Esophagus (tissue), 2 donors: ENCODE measurements around the gene TENM4. TPM values are rescaled to one million over a fixed set of nuclear protein-coding genes. Genes with fewer than 3 reads are reported as not detected.

Experiments
- H3K27ac ChIP-seq, 2 donors: one replicate each; pipeline ENCODE4 v1.5.1; 2013; ENCODE audit warnings: low read depth in 2 of 2, mild to moderate bottlenecking in 2 of 2, inconsistent platforms in 1 of 2, low read length in 1 of 2, moderate library complexity in 1 of 2
- H3K27me3 ChIP-seq, 2 donors: one replicate each; pipeline ENCODE4 v1.6.1; 2013; ENCODE audit warnings: low read length in 2 of 2, control low read depth in 1 of 2, mild to moderate bottlenecking in 1 of 2; ENCODE audit not compliant: insufficient read depth in 2 of 2, control insufficient read depth in 1 of 2
- H3K36me3 ChIP-seq, 2 donors: one replicate each; pipeline ENCODE4 v1.6.1; 2013; ENCODE audit warnings: low read length in 1 of 2; ENCODE audit not compliant: control insufficient read depth in 2 of 2, insufficient read depth in 2 of 2
- H3K4me1 ChIP-seq, 2 donors: one replicate each; pipeline ENCODE4 v1.6.1; 2013; ENCODE audit warnings: low read length in 1 of 2; ENCODE audit not compliant: control insufficient read depth in 2 of 2, insufficient read depth in 2 of 2
- H3K4me3 ChIP-seq, 2 donors: one replicate each; pipeline ENCODE4 v1.5.1; 2013; ENCODE audit warnings: low read length in 2 of 2, mild to moderate bottlenecking in 2 of 2, low read depth in 1 of 2, moderate library complexity in 1 of 2
- H3K9me3 ChIP-seq, 2 donors: one replicate each; pipeline ENCODE4 v1.6.1; 2013; ENCODE audit warnings: mild to moderate bottlenecking in 2 of 2, low read depth in 1 of 2, low read length in 1 of 2, moderate library complexity in 1 of 2; ENCODE audit not compliant: control insufficient read depth in 2 of 2, insufficient read depth in 1 of 2
- WGBS, 2 donors: extraction: QIAGEN DNeasy Blood & Tissue Kit; methylation state at CpG; one replicate each; pipeline ENCODE4 v1.1.7; 2013; 5-methylcytosine and 5-hydroxymethylcytosine counted together
- polyA plus RNA-seq, 2 donors: library from polyadenylated mRNA; stranded (reverse); fragments of 200-250 nt; gene quantifications; one replicate each; pipeline ENCODE4 v1.2.3, GENCODE V29; 2013
- donor health status: healthy with polysubstance abuse.
- donor health status: Bipolar disorder and iron deficiency.

The TENM4 gene
- polyA plus RNA-seq, 2 donors, result 1.3 to 4.1 TPM

DNA sequence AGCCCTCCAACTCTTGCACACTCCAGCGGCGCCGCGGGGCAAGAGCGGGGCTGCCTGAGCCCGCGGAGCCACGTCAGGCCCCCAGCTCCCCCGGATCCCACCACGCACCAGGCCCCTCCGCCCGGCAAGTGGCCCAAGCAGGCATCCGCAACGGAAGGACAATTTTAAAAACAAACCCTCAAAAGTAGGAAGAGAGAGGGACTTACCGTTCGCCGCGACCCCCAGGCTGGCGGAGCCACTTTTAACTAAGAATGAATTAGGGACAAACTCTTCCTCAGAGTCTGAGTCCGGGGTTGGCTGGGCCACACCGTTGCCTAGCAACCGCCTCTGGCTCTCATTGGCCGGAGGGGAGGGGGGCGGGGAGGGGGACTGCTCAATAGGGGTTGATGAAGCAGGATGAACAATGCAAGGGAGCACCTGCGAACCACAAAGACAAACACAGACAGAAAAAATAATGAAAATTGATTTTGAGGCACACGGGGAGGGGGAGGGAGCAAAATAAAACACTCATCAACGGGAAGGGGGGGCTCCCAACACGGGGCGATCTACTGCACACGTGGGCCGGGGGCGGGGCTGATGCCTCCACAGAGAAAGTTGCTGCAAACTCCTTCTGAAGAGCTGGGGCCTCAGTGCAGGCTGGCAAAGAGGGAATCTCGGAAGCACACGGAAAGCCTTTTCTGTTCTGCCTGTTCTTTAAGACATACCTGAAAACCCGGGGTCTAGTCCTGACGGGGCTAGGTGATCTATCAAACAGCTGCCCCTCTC, 478.7 kb downstream of the TENM4 start:
- 25 to 46% methylated on average over 36 of the region's 36 CpGs for WGBS, 2 donors
- Histone ChIP-seq H3K4me1 (no peaks in the 10 kb centered on the region), H3K27ac (no peak overlapping the region), H3K4me3 (no peak overlapping the region), H3K27me3 (no peaks in the 10 kb centered on the region), H3K9me3 (no peaks in the 10 kb centered on the region), H3K36me3 (no peaks in the 10 kb centered on the region)

DNA sequence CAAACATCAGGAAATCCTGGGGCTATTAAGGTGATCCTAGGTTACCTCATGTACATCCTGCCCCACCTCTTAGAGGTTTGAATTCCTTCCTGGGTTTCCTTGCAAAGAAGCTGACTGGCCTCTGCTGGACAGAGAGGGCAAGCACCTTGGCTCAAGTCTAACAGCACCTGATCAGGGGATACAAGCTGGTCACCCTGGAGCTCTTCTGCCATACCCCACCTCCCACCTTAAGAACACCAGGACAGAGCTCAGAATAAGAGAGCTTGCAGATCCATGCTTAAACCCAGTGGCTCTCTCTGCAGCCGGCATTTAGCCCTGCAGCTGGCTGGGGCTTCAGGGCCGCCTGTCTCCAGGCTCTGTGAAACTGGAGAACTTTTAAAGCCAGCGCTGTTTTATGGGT, 479.6 kb downstream of the TENM4 start:
- Histone ChIP-seq H3K36me3 (no peaks in the 10 kb centered on the region), H3K27ac (no peak overlapping the region), H3K9me3 (no peaks in the 10 kb centered on the region), H3K4me3 (no peak overlapping the region), H3K4me1 (no peaks in the 10 kb centered on the region), H3K27me3 (no peaks in the 10 kb centered on the region)
- 56 to 65% methylated on average over 3 of the region's 3 CpGs for WGBS, 2 donors

GRCh38 chr11:78958444-78958843, 482.4 kb downstream of the TENM4 start:
- Histone ChIP-seq H3K27ac (no peak overlapping the region), H3K36me3 (no peaks in the 10 kb centered on the region), H3K27me3 (no peaks in the 10 kb centered on the region), H3K9me3 (no peaks in the 10 kb centered on the region), H3K4me3 (no peak overlapping the region), H3K4me1 (no peaks in the 10 kb centered on the region)
- WGBS, 2 donors, result 86 to 88% methylated on average over 3 of the region's 3 CpGs

- WGBS, 2 donors, result 69 to 72% methylated on average over 5 of the region's 5 CpGs
- Histone ChIP-seq H3K27me3 (no peaks in the 10 kb centered on the region), H3K27ac (no peak overlapping the region), H3K4me3 (no peak overlapping the region), H3K4me1 (no peaks in the 10 kb centered on the region), H3K9me3 (no peaks in the 10 kb centered on the region), H3K36me3 (no peaks in the 10 kb centered on the region)
These were observed 483.2 kb downstream of the TENM4 start for GRCh38 chr11:78957476-78958245.

DNA sequence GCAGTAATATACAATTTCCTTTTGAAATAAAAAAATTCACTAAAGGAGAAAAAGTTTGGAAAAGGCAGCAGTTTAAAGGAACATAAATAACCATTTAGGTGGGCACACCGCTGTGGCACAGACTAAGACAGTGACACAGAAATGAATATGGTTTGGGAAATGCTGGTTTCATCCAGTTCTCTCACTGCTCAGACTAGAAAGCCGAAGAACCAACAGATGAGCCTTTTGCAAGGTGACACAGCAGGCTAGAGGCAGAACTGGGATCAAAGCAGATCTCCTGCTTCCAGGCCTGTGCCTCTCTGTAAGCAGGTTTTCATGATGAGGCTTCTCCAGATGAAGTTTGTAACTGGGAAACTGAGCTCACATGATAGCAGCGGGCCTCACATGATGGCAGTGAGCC, 486.1 kb downstream of the TENM4 start:
- Histone ChIP-seq H3K9me3 (no peaks in the 10 kb centered on the region), H3K4me3 (no peak overlapping the region), H3K27ac (no peak overlapping the region), H3K36me3 (no peaks in the 10 kb centered on the region), H3K4me1 (no peaks in the 10 kb centered on the region), H3K27me3 (no peaks in the 10 kb centered on the region)
- 88 to 92% methylated on average over 3 of the region's 3 CpGs for WGBS, 2 donors

DNA sequence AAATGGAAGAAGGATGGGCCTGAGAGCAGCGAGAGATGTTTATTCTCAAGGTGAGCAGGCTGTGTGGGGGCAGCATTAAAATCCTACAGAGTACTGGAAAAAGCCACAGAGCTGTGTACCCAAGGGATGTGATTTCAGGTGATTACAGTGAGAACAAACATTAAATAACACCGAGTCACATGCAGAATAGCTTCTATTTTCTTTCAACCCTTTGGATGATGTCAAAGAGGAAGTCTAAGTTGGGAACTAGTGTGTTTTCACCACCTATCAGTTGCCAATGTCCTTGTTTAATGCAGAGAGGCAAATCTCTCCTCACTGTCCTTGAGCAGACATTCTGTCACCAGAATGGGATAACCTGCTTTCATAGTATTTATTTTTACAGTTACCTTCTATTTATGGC, 486.6 kb downstream of the TENM4 start:
- Histone ChIP-seq H3K9me3 (no peaks in the 10 kb centered on the region), H3K4me3 (no peak overlapping the region), H3K4me1 (no peaks in the 10 kb centered on the region), H3K36me3 (no peaks in the 10 kb centered on the region), H3K27me3 (no peaks in the 10 kb centered on the region), H3K27ac (no peak overlapping the region)
- 51 to 74% methylated on average over 2 of the region's 2 CpGs for WGBS, 2 donors

GRCh38 chr11:78952890-78953289, 487.9 kb downstream of the TENM4 start:
- Histone ChIP-seq H3K27ac (no peak overlapping the region), H3K4me3 (no peak overlapping the region), H3K27me3 (no peaks in the 10 kb centered on the region), H3K9me3 (no peaks in the 10 kb centered on the region), H3K36me3 (no peaks in the 10 kb centered on the region), H3K4me1 (no peaks in the 10 kb centered on the region)
- 40 to 44% methylated on average over 4 of the region's 4 CpGs for WGBS, 2 donors

DNA sequence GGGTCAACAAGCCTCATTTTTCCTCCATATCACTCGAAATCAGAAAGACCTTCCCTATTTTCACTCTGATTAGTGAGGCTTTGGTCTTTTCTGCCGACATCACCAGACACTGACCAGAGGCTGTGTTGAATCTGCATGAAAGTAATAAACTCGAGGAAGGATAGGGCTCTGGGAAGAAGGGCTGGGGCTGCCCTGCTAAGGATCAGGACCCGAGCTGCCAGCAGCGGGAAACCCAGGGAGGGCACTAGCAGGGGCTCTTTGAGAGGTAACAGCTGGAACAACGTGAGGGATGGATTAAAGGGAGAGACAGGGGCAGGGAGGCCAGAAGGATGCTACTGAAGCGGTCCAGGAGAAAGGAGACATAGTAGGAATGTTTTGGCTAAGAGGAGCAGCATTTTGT, 488.7 kb downstream of the TENM4 start:
- Histone ChIP-seq H3K9me3 (no peaks in the 10 kb centered on the region), H3K4me3 (no peak overlapping the region), H3K27me3 (no peaks in the 10 kb centered on the region), H3K36me3 (no peaks in the 10 kb centered on the region), H3K27ac (no peak overlapping the region), H3K4me1 (no peaks in the 10 kb centered on the region)
- 71 to 79% methylated on average over 7 of the region's 7 CpGs for WGBS, 2 donors

DNA sequence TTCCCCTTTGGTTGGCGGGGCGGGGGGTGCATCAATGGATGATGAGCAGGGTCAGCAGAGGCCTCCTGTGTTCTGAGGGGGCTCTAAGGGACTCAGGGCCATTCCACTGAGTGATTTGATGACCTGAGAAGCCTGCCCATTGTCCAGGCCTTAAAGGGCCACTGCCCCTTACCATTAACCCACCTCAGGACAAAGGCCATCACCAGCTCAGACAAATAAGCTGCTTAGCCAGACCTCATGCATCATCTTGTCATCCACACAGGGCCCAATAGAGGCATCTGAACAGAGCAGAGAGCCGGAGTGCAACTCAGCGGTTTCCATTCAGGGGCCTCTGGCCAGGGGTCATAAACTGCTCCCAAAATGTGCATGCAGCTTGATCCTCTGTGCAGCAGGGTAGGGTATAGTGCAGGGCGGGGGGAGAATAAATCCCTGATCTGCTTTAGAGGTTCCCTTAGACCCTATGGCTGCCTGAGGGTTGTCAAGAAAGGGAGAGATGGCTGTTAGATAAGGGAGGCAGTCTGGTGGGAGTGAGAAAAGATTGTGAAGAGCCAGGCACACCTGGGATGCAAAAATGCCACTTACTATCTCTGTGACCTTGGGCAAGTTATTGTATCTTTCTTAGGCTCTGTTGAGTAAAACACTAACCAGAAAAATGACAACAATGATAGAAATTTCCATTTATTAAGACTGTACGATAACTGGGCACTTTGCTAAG, 490.7 kb downstream of the TENM4 start:
- 78 to 91% methylated on average over 6 of the region's 6 CpGs for WGBS, 2 donors
- no peaks in the 10 kb centered on the region for H3K27me3 ChIP-seq

More for the DNA sequence above, 490.7 kb downstream of the TENM4 start:
- no peak overlapping the region for H3K4me3 ChIP-seq
- H3K4me1 ChIP-seq, result no peaks in the 10 kb centered on the region
- H3K36me3 ChIP-seq, result no peaks in the 10 kb centered on the region
- H3K9me3 ChIP-seq, result no peaks in the 10 kb centered on the region
- no peak overlapping the region for H3K27ac ChIP-seq
